Stomach (tissue), 9 donors: ENCODE data around the gene ANTXRL. TPM values are rescaled to one million over a fixed set of nuclear protein-coding genes. Genes with fewer than 3 reads are reported as not detected.

ENCODE experiments used
- DNase-seq, 2 donors: peaks; one replicate each; pipeline versions ENCODE4 v3.0.0 to v3.0.0-alpha.2; 2013 to 2019
- H3K27ac ChIP-seq, 5 donors: fragments of 200-600 bp in 4 of 5; sonication (generic) in 4 of 5; one replicate each; pipeline ENCODE4 v1.5.1; 2013 to 2019; ENCODE audit warnings: mild to moderate bottlenecking in 1 of 5, moderate library complexity in 1 of 5
- H3K27me3 ChIP-seq, 3 donors: fragments of 200-600 bp; sonication (generic); one replicate each; pipeline ENCODE4 v1.5.1; 2017 to 2019; ENCODE audit warnings: mixed run types in 1 of 3
- H3K36me3 ChIP-seq, 4 donors: fragments of 200-600 bp; sonication (generic); 1 replicate in 3 of 4; 2 replicates in 1 of 4; pipeline ENCODE4 v1.5.1; 2016 to 2019
- H3K4me1 ChIP-seq, 4 donors: fragments of 200-600 bp; sonication (generic); one replicate each; pipeline ENCODE4 v1.5.1; 2016 to 2019
- H3K4me3 ChIP-seq, 4 donors: fragments of 200-600 bp; sonication (generic) in 3 of 4; one replicate each; pipeline ENCODE4 v1.5.1; 2016 to 2019; ENCODE audit warnings: mild to moderate bottlenecking in 1 of 4
- H3K9me3 ChIP-seq, 4 donors: fragments of 200-600 bp; sonication (generic); one replicate each; pipeline ENCODE4 v1.5.1; 2016 to 2019
- EP300 ChIP-seq: sonication (generic); formaldehyde crosslinking; IDR thresholded peaks from one replicate; pipeline ENCODE4 v1.6.1; 2017; ENCODE audit warnings: antibody characterized with exemption
- POLR2A ChIP-seq, 4 donors: fragments of 450-650 bp; IDR thresholded peaks; one replicate each; pipeline ENCODE4 v1.6.1; 2016; ENCODE audit warnings: antibody characterized with exemption in 4 of 4, control low read depth in 2 of 4, mild to moderate bottlenecking in 1 of 4, moderate library complexity in 1 of 4
- POLR2AphosphoS5 ChIP-seq, 3 donors: sonication (generic); formaldehyde crosslinking; IDR thresholded peaks; one replicate each; pipeline ENCODE4 v1.6.1; 2016; ENCODE audit warnings: antibody characterized with exemption in 3 of 3
- WGBS, 5 donors: extraction: QIAGEN DNeasy Blood & Tissue Kit in 3 of 5; methylation state at CpG; one replicate each; pipeline versions ENCODE4 v1.1.5 to v1.1.7; 2013 to 2018; 5-methylcytosine and 5-hydroxymethylcytosine counted together
- intact Hi-C: fragments of 100-400 bp; cut with DNase I; formaldehyde crosslinking; loops from one replicate; pipeline ENCODE4 v1.15.1; 2023; ENCODE audit warnings: low total_unique reads
- polyA plus RNA-seq, 3 donors: library from polyadenylated mRNA; stranded (reverse); fragments of 200-250 nt; gene quantifications; one replicate each; pipeline ENCODE4 v1.2.3, GENCODE V29; 2013
- total RNA-seq, 5 donors: library from RNA; depleted of rRNA; stranded (reverse); fragments of >200 nt; gene quantifications; one replicate each; pipeline versions ENCODE4 v1.1.0 to v1.2.3, GENCODE V29; 2014 to 2016
- TF ChIP-seq, protein P1 (sequence below), 7 experiments: fragments of 450-650 bp in 4 of 7; fragments of 200-600 bp in 3 of 7; sonication (generic) in 3 of 7; IDR thresholded peaks; one replicate each; pipeline ENCODE4 v1.5.1; 2016 to 2019; ENCODE audit warnings: antibody characterized with exemption in 7 of 7, control low read depth in 2 of 7, mild to moderate bottlenecking in 1 of 7
- donor health status: healthy with polysubstance abuse.
- donor health status: Bipolar disorder and iron deficiency.
- donor health status: healthy.

Gene ANTXRL
- total and polyA plus RNA-seq, 8 donors, result not detected

DNA sequence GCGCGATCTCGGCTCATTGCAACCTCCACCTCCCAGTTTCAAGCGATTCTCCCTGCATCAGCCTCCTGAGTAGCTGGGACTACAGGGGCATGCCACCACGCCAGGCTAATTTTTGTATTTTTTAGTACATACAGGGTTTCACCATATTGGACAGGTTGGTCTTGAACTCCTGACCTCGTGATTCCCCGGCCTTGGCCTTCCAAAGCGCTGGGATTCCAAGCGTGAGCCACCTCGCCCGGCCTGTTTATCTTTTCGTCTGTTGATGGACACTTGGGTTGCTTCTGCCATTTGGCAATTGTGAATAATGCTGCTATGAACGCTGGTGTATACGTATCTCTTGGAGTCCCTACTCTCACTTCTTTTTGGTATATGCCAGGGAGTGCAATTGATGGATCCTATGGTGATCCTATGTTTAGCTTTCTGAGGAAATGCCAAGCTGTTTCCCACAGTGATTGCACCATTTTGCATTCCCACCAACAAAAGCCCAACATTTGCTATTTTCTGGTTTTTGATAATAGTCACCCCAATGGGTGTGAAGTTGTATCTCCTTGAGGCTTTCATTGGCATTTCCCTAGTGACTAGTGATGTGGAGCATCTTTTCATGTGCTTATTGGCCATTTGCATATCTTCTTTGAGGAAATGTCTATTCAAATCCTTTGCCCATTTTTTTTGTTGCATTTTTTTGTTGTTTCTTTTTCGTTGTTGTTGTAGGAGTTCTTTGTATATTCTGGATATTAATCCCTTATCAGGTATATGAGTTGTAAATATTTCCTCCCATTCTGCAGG lies 3.5 kb downstream of the ANTXRL start:
- Histone ChIP-seq H3K27me3 (no peaks in the 10 kb centered on the region), H3K4me3 (no peak overlapping the region), H3K9me3 (no peaks in the 10 kb centered on the region), H3K36me3 (no peaks in the 10 kb centered on the region), H3K4me1 (peaks cover 0 to 3% (median 2%) of the 10 kb centered on the region in 4 donors), H3K27ac (no peak overlapping the region)
- no peak for DNase-seq
- no peak for TF ChIP-seq POLR2A (IDR thresholded peaks at IDR 0.05)
- TF ChIP-seq EP300, result no peak
- TF ChIP-seq, protein P1, sequence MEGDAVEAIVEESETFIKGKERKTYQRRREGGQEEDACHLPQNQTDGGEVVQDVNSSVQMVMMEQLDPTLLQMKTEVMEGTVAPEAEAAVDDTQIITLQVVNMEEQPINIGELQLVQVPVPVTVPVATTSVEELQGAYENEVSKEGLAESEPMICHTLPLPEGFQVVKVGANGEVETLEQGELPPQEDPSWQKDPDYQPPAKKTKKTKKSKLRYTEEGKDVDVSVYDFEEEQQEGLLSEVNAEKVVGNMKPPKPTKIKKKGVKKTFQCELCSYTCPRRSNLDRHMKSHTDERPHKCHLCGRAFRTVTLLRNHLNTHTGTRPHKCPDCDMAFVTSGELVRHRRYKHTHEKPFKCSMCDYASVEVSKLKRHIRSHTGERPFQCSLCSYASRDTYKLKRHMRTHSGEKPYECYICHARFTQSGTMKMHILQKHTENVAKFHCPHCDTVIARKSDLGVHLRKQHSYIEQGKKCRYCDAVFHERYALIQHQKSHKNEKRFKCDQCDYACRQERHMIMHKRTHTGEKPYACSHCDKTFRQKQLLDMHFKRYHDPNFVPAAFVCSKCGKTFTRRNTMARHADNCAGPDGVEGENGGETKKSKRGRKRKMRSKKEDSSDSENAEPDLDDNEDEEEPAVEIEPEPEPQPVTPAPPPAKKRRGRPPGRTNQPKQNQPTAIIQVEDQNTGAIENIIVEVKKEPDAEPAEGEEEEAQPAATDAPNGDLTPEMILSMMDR (IDR thresholded peaks at IDR 0.05), result no peak
- TF ChIP-seq POLR2AphosphoS5 (IDR thresholded peaks at IDR 0.05), result no peak
- 90 to 96% (median 95%) methylated on average over 15 of the region's 15 CpGs for WGBS, 5 donors
- intact Hi-C loops, result no loop called here

DNA sequence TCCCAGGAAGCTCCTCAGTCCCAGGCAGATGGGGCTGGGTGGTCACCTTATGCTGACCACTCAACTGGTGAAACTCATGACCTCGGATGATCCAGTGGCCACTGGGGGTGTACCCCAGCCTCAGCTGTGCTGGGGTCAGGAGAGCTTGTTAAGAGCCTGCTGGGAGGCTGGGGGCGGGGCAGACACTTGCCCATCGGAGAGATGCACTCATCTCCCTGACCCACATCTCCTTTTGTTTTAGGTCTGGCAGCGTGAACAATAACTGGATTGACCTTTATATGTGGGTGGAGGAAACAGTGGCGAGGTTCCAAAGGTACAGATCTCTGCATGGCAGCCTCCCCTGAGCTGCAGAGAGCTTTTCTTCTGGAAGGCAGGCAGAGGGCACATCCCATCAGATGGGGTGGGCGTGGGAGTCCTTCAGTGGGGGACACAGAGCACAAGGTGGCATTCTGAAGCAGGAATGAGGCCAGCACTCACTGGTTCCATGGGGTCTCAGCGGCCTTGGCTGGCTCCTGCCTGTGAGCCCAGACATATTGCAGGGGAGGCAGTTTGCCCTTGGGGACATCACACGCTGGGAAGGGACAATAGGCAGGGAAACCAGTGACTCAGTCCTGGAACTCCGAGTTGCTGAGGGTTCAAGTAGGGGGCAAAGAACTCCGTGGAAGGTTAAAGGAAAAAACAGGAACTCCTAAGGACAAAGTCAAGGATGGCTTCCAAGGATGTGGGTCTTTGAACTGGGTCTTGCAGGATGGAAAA lies 5.2 kb downstream of the ANTXRL start:
- Histone ChIP-seq H3K27ac (no peak overlapping the region), H3K27me3 (no peaks in the 10 kb centered on the region), H3K4me1 (no peaks in the 10 kb centered on the region), H3K9me3 (no peaks in the 10 kb centered on the region), H3K36me3 (no peaks in the 10 kb centered on the region), H3K4me3 (no peak overlapping the region)
- intact Hi-C loops, result no loop called here
- WGBS, 5 donors, result 44 to 51% (median 46%) methylated on average over 9 to 10 of the region's 10 CpGs
- no peak for DNase-seq
- TF ChIP-seq, protein P1 (IDR thresholded peaks at IDR 0.05), result no peak
- TF ChIP-seq EP300 (no peak), POLR2AphosphoS5 (IDR thresholded peaks at IDR 0.05) (no peak), POLR2A (IDR thresholded peaks at IDR 0.05) (no peak)

DNA sequence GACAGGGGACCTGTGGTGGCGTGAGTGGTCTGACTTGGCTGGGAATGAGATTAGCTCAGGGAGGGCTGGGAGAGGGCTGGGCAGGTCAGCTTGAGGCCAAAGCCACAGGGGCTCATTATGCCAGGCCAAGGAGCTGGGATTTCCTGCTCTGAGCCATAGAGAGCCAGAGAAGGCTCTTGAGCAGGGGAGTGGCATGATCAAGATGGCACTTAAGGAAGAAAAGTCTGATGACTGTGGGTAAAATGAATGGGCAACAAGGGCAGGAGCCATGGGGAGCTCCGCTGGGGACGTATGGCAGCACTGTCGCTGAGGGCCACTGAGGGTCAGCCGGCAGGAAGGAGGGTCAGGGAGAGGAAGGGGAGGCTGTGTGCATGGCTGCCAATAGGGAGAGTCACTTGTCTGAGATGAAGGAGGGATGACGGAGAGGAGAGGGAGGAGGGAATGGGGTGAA lies 5.8 kb downstream of the ANTXRL start:
- Histone ChIP-seq H3K27me3 (no peaks in the 10 kb centered on the region), H3K36me3 (no peaks in the 10 kb centered on the region), H3K9me3 (no peaks in the 10 kb centered on the region), H3K4me3 (no peak overlapping the region), H3K4me1 (no peaks in the 10 kb centered on the region), H3K27ac (no peak overlapping the region)
- no peak for DNase-seq
- WGBS, 5 donors, result 72 to 81% (median 74%) methylated on average over 6 of the region's 6 CpGs
- intact Hi-C loops, result no loop called here
- no peak for TF ChIP-seq POLR2A (IDR thresholded peaks at IDR 0.05)
- no peak for TF ChIP-seq EP300
- no peak for TF ChIP-seq POLR2AphosphoS5 (IDR thresholded peaks at IDR 0.05)
- TF ChIP-seq, protein P1 (IDR thresholded peaks at IDR 0.05), result no peak

DNA sequence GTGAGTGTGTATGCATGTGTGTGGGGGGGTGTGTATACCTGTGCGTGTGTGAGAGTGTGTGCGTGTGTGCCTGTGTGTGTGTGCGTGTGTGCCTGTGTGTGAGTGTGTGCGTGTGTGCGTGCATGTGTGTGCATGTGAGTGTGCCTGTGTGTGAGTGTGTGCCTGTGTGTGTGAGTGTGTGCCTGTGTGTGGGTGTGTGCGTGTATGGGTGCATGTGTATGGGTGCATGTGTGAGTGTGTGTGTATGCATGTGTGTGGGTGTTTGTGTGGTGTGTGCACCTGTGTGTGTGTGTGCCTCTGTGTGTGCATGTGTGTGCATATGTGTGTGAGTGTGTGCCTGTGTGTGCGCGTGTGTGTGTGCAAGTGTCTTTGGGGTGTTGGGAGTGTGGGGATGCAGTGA lies 6.4 kb downstream of the ANTXRL start:
- Histone ChIP-seq H3K9me3 (no peaks in the 10 kb centered on the region), H3K27me3 (no peaks in the 10 kb centered on the region), H3K36me3 (no peaks in the 10 kb centered on the region), H3K4me3 (no peak overlapping the region), H3K27ac (no peak overlapping the region), H3K4me1 (no peaks in the 10 kb centered on the region)
- TF ChIP-seq POLR2AphosphoS5 (IDR thresholded peaks at IDR 0.05) (no peak), POLR2A (IDR thresholded peaks at IDR 0.05) (no peak), EP300 (no peak)
- TF ChIP-seq, protein P1 (IDR thresholded peaks at IDR 0.05), result no peak
- DNase-seq, result no peak
- intact Hi-C loops, result no loop called here
- 71 to 90% (median 76%) methylated on average over 8 of the region's 8 CpGs for WGBS, 5 donors
